Body of pancreas (tissue), 4 donors: Measurements from ENCODE around the gene ACTG2. TPM values are rescaled to one million over a fixed set of nuclear protein-coding genes. Genes with fewer than 3 reads are reported as not detected.

Experiments
- ATAC-seq: fragments of 150-250 bp; one replicate; pipeline ENCODE4 v1.9.1; 2016
- DNase-seq, 4 donors: peaks; one replicate each; pipeline ENCODE4 v3.0.0-alpha.2; 2019
- H3K27ac ChIP-seq, 4 donors: fragments of 200-600 bp; sonication (generic); 1 replicate in 3 of 4; 2 replicates in 1 of 4; pipeline versions ENCODE4 v1.5.1 to v1.6.1; 2016 to 2019; ENCODE audit warnings: mild to moderate bottlenecking in 1 of 4, mixed read lengths in 1 of 4, moderate library complexity in 1 of 4
- H3K27me3 ChIP-seq, 2 donors: fragments of 200-600 bp; sonication (generic); one replicate each; pipeline ENCODE4 v1.6.0; 2016; ENCODE audit warnings: mild to moderate bottlenecking in 1 of 2
- H3K36me3 ChIP-seq, 2 donors: fragments of 200-600 bp; sonication (generic); replicated peaks in 1 of 2; 2 replicates each; pipeline ENCODE4 v1.5.1; 2016; ENCODE audit warnings: low read depth in 2 of 2; ENCODE audit not compliant: insufficient read depth in 1 of 2
- H3K4me1 ChIP-seq: fragments of 200-600 bp; sonication (generic); one replicate; pipeline ENCODE4 v1.6.0; 2016
- H3K4me3 ChIP-seq, 2 donors: fragments of 200-600 bp; sonication (generic); 1 replicate in 1 of 2; 2 replicates in 1 of 2; pipeline ENCODE4 v1.5.1; 2016 to 2019
- H3K9me3 ChIP-seq, 3 donors: fragments of 200-600 bp; sonication (generic); 1 replicate in 2 of 3; 2 replicates in 1 of 3; pipeline ENCODE4 v1.5.1; 2016
- CTCF ChIP-seq, 7 experiments: fragments of 450-650 bp in 4 of 7; fragments of 200-600 bp in 3 of 7; sonication (generic) in 3 of 7; IDR thresholded peaks; one replicate each; pipeline ENCODE4 v1.5.1; 2016 to 2019; ENCODE audit warnings: antibody characterized with exemption in 7 of 7
- POLR2A ChIP-seq, 3 donors: fragments of 450-650 bp; IDR thresholded peaks; one replicate each; pipeline ENCODE4 v1.6.1; 2016; ENCODE audit warnings: antibody characterized with exemption in 3 of 3, mild to moderate bottlenecking in 2 of 3
- WGBS, 2 donors: methylation state at CpG; one replicate each; pipeline ENCODE4 v1.1.5; 2017; 5-methylcytosine and 5-hydroxymethylcytosine counted together
- intact Hi-C: fragments of 100-400 bp; cut with DNase I; formaldehyde crosslinking; loops from one replicate; pipeline ENCODE4 v1.15.1; 2023
- total RNA-seq, 2 donors: library from RNA; depleted of rRNA; stranded (reverse); fragments of >200 nt; gene quantifications; one replicate each; pipeline ENCODE4 v1.1.0, GENCODE V29; 2016

ACTG2 gene
- total RNA-seq, 2 donors from 2014 or later = 0.52 to 1.3 TPM

DNA sequence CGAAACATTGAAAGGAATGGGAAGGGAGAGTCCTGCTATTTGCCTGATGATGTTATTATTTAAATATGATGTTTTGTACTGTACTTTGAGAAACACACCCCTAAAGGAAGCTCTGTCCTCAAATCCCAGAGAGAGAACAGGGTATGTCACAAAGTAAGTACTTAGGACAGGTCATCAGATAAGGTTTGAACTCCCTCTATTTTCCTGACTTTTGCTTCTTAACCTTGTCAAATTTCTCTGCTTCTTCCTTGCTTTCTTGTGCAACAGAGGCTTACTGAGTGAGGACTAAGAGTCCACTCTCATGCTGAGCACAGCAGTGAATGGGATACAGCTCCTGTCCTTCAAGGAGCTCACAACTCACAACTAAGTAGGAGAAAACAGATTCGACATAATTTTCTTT lies 37.6 kb downstream of the ACTG2 start:
- Histone ChIP-seq H3K9me3 (no peaks in the 10 kb centered on the region), H3K4me1 (peaks cover 39% of the 10 kb centered on the region), H3K27ac (no peak overlapping the region), H3K4me3 (no peak overlapping the region), H3K27me3 (no peaks in the 10 kb centered on the region), H3K36me3 (no peaks in the 10 kb centered on the region)
- TF ChIP-seq POLR2A (IDR thresholded peaks at IDR 0.05) (no peak), CTCF (IDR thresholded peaks at IDR 0.05) (no peak)
- no peak for DNase-seq
- WGBS, 2 donors = 75 to 78% methylated on average over 2 of the region's 2 CpGs
- intact Hi-C loops = loop anchor here (10.0 kb wide), 1 partner anchor 54 kb away; the partner anchor contains the start of gene TET3
- ATAC-seq = no peak

DNA sequence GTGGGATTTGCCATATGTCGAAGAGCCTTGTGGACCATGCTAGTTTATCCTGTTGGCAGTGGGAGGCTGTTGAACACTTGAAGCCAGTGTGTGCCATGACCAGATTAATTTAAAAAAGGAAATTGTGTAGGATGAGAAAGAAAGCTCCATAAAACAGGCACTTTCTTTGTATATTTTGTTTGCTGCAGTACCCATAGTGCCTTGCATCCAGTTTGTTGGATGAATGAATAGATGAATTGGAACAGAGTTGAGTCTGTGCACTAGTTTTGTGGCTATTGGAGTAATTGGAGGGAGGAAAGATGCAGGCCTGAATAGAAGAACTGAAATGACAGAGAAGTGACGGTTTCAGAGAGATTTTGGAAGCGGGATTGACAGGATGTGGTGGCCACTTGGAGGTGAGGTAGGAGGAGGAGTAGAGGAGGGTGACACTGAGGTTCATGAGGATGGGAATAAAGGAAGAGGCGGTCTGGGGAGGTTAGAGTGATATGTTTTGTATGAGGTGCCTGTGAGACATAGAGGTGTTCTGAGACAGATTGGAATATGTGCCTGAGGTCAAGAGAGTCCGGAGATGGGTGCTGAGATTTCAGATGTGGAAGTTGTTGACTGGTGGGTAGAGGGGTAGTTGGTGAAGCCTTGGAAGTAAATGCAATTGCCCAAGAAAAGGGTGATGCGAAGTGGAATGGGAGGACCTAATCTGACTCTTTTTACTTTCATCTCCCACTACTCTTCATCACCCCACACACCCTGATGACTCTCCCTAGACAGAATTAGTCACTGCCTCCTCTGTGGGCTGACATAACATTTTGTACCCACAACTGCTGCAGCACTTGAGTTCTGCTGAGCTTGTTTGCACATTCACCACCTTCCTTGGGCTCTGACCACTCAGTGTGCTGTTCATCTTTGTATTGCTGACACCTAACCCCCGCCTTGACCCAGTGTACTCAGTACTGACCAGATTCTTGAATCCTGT lies 39.0 kb downstream of the ACTG2 start:
- Histone ChIP-seq H3K4me3 (no peak overlapping the region), H3K27ac (no peak overlapping the region), H3K9me3 (no peaks in the 10 kb centered on the region), H3K36me3 (no peaks in the 10 kb centered on the region), H3K27me3 (no peaks in the 10 kb centered on the region), H3K4me1 (peaks cover 42% of the 10 kb centered on the region)
- 91 to 92% methylated on average over 7 of the region's 7 CpGs for WGBS, 2 donors
- ATAC-seq (no peak), DNase-seq (no peak)
- no peak for TF ChIP-seq CTCF (IDR thresholded peaks at IDR 0.05)
- no peak for TF ChIP-seq POLR2A (IDR thresholded peaks at IDR 0.05)
- intact Hi-C loops = loop anchor here (10.0 kb wide), 1 partner anchor 53 kb away; the partner anchor contains the start of gene TET3

DNA sequence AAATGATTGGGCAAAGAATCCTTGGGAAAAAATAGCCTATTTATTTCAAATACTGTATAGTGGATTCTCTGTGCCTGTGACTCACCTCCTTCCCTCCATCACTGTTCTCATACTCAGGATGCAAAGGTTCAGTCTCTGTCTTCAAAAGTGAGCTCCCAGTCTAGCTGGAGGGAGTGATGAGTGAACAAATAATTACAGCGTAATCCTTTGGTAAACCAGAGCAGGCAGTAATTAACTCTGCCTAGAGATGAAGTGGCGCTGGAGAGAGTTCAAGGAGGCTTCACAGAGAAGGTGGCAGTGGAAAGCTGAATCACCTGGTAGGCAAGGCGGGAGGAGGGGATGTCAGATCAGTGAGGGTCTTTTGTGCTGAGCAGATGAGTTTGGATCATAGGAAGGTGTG lies 40.4 kb downstream of the ACTG2 start:
- Histone ChIP-seq H3K4me3 (no peak overlapping the region), H3K4me1 (peaks cover 34% of the 10 kb centered on the region), H3K27me3 (no peaks in the 10 kb centered on the region), H3K9me3 (no peaks in the 10 kb centered on the region), H3K27ac (no peak overlapping the region), H3K36me3 (no peaks in the 10 kb centered on the region)
- intact Hi-C loops = loop anchor here (10.0 kb wide), 1 partner anchor 52 kb away; the partner anchor contains the start of gene TET3
- DNase-seq (no peak), ATAC-seq (no peak)
- 90 to 96% methylated on average over 3 of the region's 3 CpGs for WGBS, 2 donors
- TF ChIP-seq CTCF (IDR thresholded peaks at IDR 0.05) = no peak
- TF ChIP-seq POLR2A (IDR thresholded peaks at IDR 0.05) = no peak

DNA sequence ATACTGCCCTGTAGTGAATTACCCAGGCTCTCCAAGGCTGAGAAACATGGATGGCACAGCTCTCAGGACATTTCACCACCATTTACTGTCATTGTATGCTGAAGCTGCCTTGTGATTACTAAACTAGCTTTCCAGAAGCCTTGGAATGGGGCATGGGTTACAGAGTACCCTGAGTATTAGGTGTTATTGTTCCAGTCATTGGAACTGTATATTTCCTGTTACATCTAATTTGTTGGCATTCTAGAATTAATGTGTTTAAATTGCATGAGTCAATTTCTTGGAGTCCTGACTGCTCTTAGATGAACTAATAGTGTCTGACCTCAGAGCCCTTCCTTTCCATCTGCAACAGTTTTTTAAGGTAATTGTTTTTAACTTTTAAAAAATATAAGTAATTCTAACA lies 42.8 kb downstream of the ACTG2 start:
- H3K9me3 ChIP-seq = no peaks in the 10 kb centered on the region
- H3K27me3 ChIP-seq = no peaks in the 10 kb centered on the region
- intact Hi-C loops = loop anchor here (10.0 kb wide), 1 partner anchor 49 kb away; the partner anchor contains the start of gene TET3
- TF ChIP-seq CTCF (IDR thresholded peaks at IDR 0.05) = no peak
- no peak for TF ChIP-seq POLR2A (IDR thresholded peaks at IDR 0.05)
- H3K36me3 ChIP-seq = no peaks in the 10 kb centered on the region
- peaks cover 14% of the 10 kb centered on the region for H3K4me1 ChIP-seq
- no peak overlapping the region for H3K27ac ChIP-seq
- DNase-seq (no peak), ATAC-seq (no peak)
- no peak overlapping the region for H3K4me3 ChIP-seq
